Measurements from ENCODE around the gene ZNF267. TPM values are rescaled to one million over a fixed set of nuclear protein-coding genes. Genes with fewer than 3 reads are reported as not detected.
"Not testable (repeated sequence)": the region's sequence is repeated elsewhere in the genome, so short reads cannot be mapped to it uniquely, and the experiment has no call there.

The ZNF267 gene
- total RNA-seq, 2 donors from 2014 or later, result 21.7 to 22.2 TPM

DNA sequence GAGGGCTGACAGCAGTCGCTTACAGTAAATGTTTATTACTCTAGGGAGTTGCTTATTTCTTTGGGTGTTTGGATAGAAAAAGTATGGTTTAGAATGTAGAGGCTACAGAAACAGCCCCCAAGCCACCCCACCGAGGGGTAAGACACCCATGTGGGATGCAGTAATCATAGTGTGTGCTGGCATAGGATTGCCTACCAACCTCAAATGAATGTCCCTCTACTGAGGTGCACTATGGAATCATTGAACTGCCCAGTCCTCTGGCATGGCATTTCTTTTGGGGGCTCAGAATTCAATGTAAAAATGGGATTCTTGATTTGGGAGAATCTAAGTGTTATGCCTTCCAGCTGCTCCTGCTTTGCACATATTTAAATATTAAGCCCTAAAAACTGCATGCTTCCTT, 46.8 kb downstream of the ZNF267 start:
- DNase-seq, result no peak
- WGBS, 2 experiments (ENCODE audit: insufficient coverage in 1 of 2, insufficient read length in 1 of 2), result 80 to 91% methylated on average over 1 to 2 of the region's 2 CpGs
- H3K9me3 Mint-ChIP-seq, result peaks cover 87% of the 10 kb centered on the region
- H3K27me3 Mint-ChIP-seq (ENCODE audit: insufficient read depth), result no peaks in the 10 kb centered on the region
- H3K4me3 Mint-ChIP-seq, result no peak overlapping the region
- Histone ChIP-seq H3K9ac (ENCODE audit: extremely low read depth, low read length, poor library complexity, severe bottlenecking) (no peak overlapping the region), H3K4me3 (ENCODE audit: low read length) (no peak overlapping the region), H3K36me3 (ENCODE audit: control insufficient read depth, insufficient read depth, low read length) (peaks cover 34% of the 10 kb centered on the region), H3K27ac (ENCODE audit: low read depth, low read length) (no peak overlapping the region), H3K4me1 (ENCODE audit: control insufficient read depth, insufficient read depth, low read length) (no peaks in the 10 kb centered on the region), H3K27me3 (ENCODE audit: control insufficient read depth, insufficient read depth, low read length, poor library complexity, severe bottlenecking) (no peaks in the 10 kb centered on the region), H3K9me3 (ENCODE audit: control insufficient read depth, low read length) (peaks cover 86% of the 10 kb centered on the region)
- no peak overlapping the region for H3K27ac Mint-ChIP-seq
- TF ChIP-seq, protein P1, sequence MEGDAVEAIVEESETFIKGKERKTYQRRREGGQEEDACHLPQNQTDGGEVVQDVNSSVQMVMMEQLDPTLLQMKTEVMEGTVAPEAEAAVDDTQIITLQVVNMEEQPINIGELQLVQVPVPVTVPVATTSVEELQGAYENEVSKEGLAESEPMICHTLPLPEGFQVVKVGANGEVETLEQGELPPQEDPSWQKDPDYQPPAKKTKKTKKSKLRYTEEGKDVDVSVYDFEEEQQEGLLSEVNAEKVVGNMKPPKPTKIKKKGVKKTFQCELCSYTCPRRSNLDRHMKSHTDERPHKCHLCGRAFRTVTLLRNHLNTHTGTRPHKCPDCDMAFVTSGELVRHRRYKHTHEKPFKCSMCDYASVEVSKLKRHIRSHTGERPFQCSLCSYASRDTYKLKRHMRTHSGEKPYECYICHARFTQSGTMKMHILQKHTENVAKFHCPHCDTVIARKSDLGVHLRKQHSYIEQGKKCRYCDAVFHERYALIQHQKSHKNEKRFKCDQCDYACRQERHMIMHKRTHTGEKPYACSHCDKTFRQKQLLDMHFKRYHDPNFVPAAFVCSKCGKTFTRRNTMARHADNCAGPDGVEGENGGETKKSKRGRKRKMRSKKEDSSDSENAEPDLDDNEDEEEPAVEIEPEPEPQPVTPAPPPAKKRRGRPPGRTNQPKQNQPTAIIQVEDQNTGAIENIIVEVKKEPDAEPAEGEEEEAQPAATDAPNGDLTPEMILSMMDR (conservative IDR thresholded peaks at IDR 0.05), result no peak
- peaks cover 38% of the 10 kb centered on the region for H3K36me3 Mint-ChIP-seq (ENCODE audit: low read depth)
- H3K4me1 Mint-ChIP-seq, result no peaks in the 10 kb centered on the region

DNA sequence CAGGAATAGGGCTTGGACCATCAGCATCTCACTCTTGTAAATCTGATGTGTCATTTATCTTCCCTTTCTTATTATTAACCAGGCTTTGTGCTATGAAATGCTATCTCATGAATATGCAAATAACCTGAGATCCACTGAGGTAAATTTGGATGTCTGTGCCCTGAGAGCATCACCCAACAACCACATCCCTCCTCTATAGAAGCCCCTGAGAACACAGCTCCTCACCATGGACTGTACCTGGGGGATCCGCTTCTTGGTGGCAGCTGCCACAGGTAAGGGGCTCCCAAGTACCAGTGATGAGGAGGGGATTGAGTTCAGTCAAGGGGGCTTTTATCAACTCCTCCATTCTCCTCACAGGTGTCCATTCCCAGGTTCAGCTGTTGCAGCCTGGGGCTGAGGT, 78.2 kb downstream of the ZNF267 start:
- H3K9ac ChIP-seq (ENCODE audit: extremely low read depth, low read length, poor library complexity, severe bottlenecking); H3K4me3 ChIP-seq (ENCODE audit: low read length); H3K27ac ChIP-seq (ENCODE audit: low read depth, low read length); H3K27ac Mint-ChIP-seq; H3K27me3 ChIP-seq (ENCODE audit: control insufficient read depth, insufficient read depth, low read length, poor library complexity, severe bottlenecking); H3K4me3 Mint-ChIP-seq; H3K36me3 ChIP-seq (ENCODE audit: control insufficient read depth, insufficient read depth, low read length); H3K9me3 ChIP-seq (ENCODE audit: control insufficient read depth, low read length); DNase-seq; H3K4me1 ChIP-seq (ENCODE audit: control insufficient read depth, insufficient read depth, low read length); H3K36me3 Mint-ChIP-seq (ENCODE audit: low read depth); H3K4me1 Mint-ChIP-seq; H3K27me3 Mint-ChIP-seq (ENCODE audit: insufficient read depth): not testable (repeated sequence)
- peaks cover 37% of the 10 kb centered on the region for H3K9me3 Mint-ChIP-seq
- WGBS, 2 experiments (ENCODE audit: insufficient coverage in 1 of 2, insufficient read length in 1 of 2), result no CpG with 5 or more reads among the region's 1 CpG

DNA sequence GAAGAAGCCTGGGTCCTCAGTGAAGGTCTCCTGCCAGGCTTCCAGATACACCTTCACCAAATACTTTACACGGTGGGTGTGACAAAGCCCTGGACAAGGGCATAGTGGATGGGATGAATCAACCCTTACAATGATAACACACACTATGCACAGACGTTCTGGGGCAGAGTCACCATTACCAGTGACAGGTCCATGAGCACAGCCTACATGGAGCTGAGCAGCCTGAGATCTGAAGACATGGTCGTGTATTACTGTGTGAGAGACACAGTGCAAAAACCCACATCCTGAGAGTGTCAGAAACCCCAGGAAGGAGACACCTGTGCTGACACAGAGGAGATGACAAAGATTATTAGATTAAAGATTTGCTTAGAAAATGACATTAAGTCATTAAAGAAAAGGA, 78.6 kb downstream of the ZNF267 start:
- 17% methylated on average over 2 of the region's 3 CpGs; no CpG with 5 or more reads in 1 of the 2 experiments for WGBS, 2 experiments (ENCODE audit: insufficient coverage in 1 of 2, insufficient read length in 1 of 2)
- H3K4me1 ChIP-seq (ENCODE audit: control insufficient read depth, insufficient read depth, low read length), result not testable (repeated sequence)

DNA sequence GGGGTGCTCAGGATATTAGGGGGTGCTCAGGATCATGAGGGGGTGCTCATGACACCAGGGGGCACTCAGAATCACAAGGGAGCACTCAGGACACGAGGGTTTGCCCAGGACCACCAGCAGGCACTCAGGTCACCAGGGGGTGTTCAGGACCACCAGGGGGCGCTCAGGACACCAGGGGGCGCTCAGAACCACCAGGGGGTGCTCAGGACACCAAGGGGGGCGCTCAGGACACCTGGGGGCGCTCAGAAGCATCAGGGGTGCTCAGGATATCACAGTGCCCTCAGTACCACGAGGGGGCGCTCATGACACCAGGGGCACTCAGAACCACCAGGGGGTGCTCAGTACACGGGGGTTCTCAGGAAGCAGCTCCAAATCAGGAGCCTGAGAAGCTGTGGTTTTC, 82.6 kb downstream of the ZNF267 start:
- H3K4me3 Mint-ChIP-seq; H3K4me1 Mint-ChIP-seq; H3K27me3 Mint-ChIP-seq (ENCODE audit: insufficient read depth); H3K27me3 ChIP-seq (ENCODE audit: control insufficient read depth, insufficient read depth, low read length, poor library complexity, severe bottlenecking); H3K4me1 ChIP-seq (ENCODE audit: control insufficient read depth, insufficient read depth, low read length); H3K9me3 ChIP-seq (ENCODE audit: control insufficient read depth, low read length); H3K36me3 Mint-ChIP-seq (ENCODE audit: low read depth); DNase-seq; H3K4me3 ChIP-seq (ENCODE audit: low read length); H3K27ac Mint-ChIP-seq; H3K27ac ChIP-seq (ENCODE audit: low read depth, low read length); H3K9ac ChIP-seq (ENCODE audit: extremely low read depth, low read length, poor library complexity, severe bottlenecking); H3K36me3 ChIP-seq (ENCODE audit: control insufficient read depth, insufficient read depth, low read length): not testable (repeated sequence)
- H3K9me3 Mint-ChIP-seq, result peaks cover 23% of the 10 kb centered on the region
- WGBS, 2 experiments (ENCODE audit: insufficient coverage in 1 of 2, insufficient read length in 1 of 2), result 18% methylated on average over 3 of the region's 8 CpGs; no CpG with 5 or more reads in 1 of the 2 experiments

More for the DNA sequence above, 78.6 kb downstream of the ZNF267 start:
- not testable (repeated sequence) for H3K27me3 Mint-ChIP-seq (ENCODE audit: insufficient read depth); H3K4me1 Mint-ChIP-seq; H3K4me3 ChIP-seq (ENCODE audit: low read length); H3K27me3 ChIP-seq (ENCODE audit: control insufficient read depth, insufficient read depth, low read length, poor library complexity, severe bottlenecking); DNase-seq; H3K36me3 Mint-ChIP-seq (ENCODE audit: low read depth); H3K27ac Mint-ChIP-seq; H3K9me3 ChIP-seq (ENCODE audit: control insufficient read depth, low read length); H3K4me3 Mint-ChIP-seq; H3K27ac ChIP-seq (ENCODE audit: low read depth, low read length); H3K36me3 ChIP-seq (ENCODE audit: control insufficient read depth, insufficient read depth, low read length); H3K9ac ChIP-seq (ENCODE audit: extremely low read depth, low read length, poor library complexity, severe bottlenecking)
- peaks cover 33% of the 10 kb centered on the region for H3K9me3 Mint-ChIP-seq

DNA sequence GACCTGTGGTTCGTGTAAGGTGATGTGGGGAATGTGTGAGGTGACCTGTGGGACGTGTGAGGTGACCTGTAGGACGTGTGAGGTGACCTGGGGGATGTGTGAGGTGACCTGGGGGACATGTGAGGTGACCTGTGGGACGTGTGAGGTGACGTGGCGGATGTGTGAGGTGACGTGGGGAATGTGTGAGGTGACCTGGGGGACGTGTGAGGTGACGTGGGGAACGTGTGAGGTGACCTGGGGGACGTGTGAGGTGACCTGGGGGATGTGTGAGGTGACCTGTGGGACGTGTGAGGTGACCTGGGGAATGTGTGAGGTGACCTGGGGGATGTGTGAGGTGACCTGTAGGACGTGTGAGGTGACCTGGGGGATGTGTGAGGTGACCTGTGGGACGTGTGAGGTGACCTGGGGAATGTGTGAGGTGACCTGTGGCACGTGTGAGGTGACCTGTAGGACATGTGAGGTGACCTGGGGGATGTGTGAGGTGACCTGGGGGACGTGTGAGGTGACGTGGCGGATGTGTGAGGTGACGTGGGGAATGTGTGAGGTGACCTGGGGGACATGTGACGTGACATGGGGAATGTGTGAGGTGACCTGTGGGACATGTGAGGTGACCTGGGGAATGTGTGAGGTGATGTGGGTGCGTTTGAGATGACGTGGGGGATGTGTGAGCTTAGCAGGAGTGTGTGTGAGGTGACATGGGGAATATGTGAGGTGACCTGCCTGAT, 86.7 kb downstream of the ZNF267 start:
- not testable (repeated sequence) for H3K36me3 Mint-ChIP-seq (ENCODE audit: low read depth); H3K9me3 ChIP-seq (ENCODE audit: control insufficient read depth, low read length)
- WGBS, 2 experiments (ENCODE audit: insufficient coverage in 1 of 2, insufficient read length in 1 of 2), result 55 to 59% methylated on average over 6 to 22 of the region's 22 CpGs

More for the DNA sequence above, 86.7 kb downstream of the ZNF267 start:
- H3K4me3 Mint-ChIP-seq; H3K27ac Mint-ChIP-seq; H3K4me1 ChIP-seq (ENCODE audit: control insufficient read depth, insufficient read depth, low read length); H3K9ac ChIP-seq (ENCODE audit: extremely low read depth, low read length, poor library complexity, severe bottlenecking); H3K4me3 ChIP-seq (ENCODE audit: low read length); DNase-seq; H3K27ac ChIP-seq (ENCODE audit: low read depth, low read length); H3K27me3 Mint-ChIP-seq (ENCODE audit: insufficient read depth); H3K4me1 Mint-ChIP-seq; H3K27me3 ChIP-seq (ENCODE audit: control insufficient read depth, insufficient read depth, low read length, poor library complexity, severe bottlenecking); H3K36me3 ChIP-seq (ENCODE audit: control insufficient read depth, insufficient read depth, low read length): not testable (repeated sequence)
- H3K9me3 Mint-ChIP-seq, result peaks cover 22% of the 10 kb centered on the region
